Activated naive CD4-positive, alpha-beta T cell treated with anti-CD3 and anti-CD28 coated beads, Interleukin-2, amount 50 U/mL, for 24 hours (primary cell): ENCODE results near the gene TAF4.

ENCODE experiments used
- H3K27ac Mint-ChIP-seq: one replicate; pipeline ENCODE4 v1.8.0; 2021; ENCODE audit warnings: mild to moderate bottlenecking, mixed read lengths
- H3K27me3 Mint-ChIP-seq: one replicate; pipeline ENCODE4 v1.8.0; 2021; ENCODE audit warnings: mixed read lengths
- H3K36me3 Mint-ChIP-seq: one replicate; pipeline ENCODE4 v1.8.0; 2021; ENCODE audit warnings: mixed read lengths
- H3K4me1 Mint-ChIP-seq: one replicate; pipeline ENCODE4 v1.8.0; 2021; ENCODE audit warnings: mixed read lengths
- H3K4me3 Mint-ChIP-seq: one replicate; pipeline ENCODE4 v1.8.0; 2021; ENCODE audit warnings: mild to moderate bottlenecking, mixed read lengths
- H3K9me3 Mint-ChIP-seq: one replicate; pipeline ENCODE4 v1.8.0; 2021; ENCODE audit warnings: mixed read lengths

TAF4 gene

GRCh38 chr20:62053465-62054196 is 12.1 kb downstream of the TAF4 start:
- no peaks in the 10 kb centered on the region for H3K36me3 Mint-ChIP-seq
- no peaks in the 10 kb centered on the region for H3K9me3 Mint-ChIP-seq
- no peaks in the 10 kb centered on the region for H3K27me3 Mint-ChIP-seq
- H3K4me1 Mint-ChIP-seq, result peaks cover 59% of the 10 kb centered on the region
- no peak overlapping the region for H3K4me3 Mint-ChIP-seq
- no peak overlapping the region for H3K27ac Mint-ChIP-seq

DNA sequence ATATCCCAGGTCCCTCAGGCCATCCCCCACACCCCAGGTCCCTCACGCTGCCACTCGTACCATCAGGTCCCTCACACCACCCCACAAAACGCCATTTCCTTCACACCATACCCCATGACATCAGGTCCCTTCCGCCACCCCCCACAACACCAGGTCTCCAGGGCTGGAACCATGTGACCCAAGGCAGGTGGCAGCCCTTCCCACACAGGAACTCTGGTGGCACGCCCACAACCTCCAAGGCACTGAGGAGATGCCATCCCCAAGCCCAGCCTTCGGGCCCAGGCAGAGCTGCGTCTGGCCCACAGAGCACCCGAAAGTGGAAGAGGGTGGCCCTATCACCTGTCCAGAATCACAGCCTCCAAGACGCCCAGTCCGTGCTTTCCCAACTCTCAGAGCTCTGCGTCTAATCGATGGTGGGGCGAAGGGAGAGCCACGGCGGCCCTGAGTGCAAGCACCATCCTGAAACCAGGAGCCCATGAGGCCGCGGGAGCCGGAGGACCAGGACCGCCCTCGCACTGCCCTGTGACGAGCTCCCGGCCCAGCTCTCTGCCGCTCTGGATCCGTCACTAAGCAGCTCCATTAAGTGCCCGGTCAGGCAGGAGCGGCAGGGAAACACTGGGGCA is 12.7 kb downstream of the TAF4 start:
- peaks cover 59% of the 10 kb centered on the region for H3K4me1 Mint-ChIP-seq
- H3K27me3 Mint-ChIP-seq, result no peaks in the 10 kb centered on the region
- no peaks in the 10 kb centered on the region for H3K36me3 Mint-ChIP-seq
- H3K4me3 Mint-ChIP-seq, result no peak overlapping the region
- no peaks in the 10 kb centered on the region for H3K9me3 Mint-ChIP-seq
- H3K27ac Mint-ChIP-seq, result no peak overlapping the region

- H3K9me3 Mint-ChIP-seq, result no peaks in the 10 kb centered on the region
- H3K27me3 Mint-ChIP-seq, result no peaks in the 10 kb centered on the region
- H3K27ac Mint-ChIP-seq, result no peak overlapping the region
- H3K36me3 Mint-ChIP-seq, result no peaks in the 10 kb centered on the region
- H3K4me3 Mint-ChIP-seq, result no peak overlapping the region
- peaks cover 60% of the 10 kb centered on the region for H3K4me1 Mint-ChIP-seq
Measured at GRCh38 chr20:62052336-62052841, 13.3 kb downstream of the TAF4 start.

- Mint-ChIP-seq H3K4me3 (no peak overlapping the region), H3K27ac (no peak overlapping the region), H3K36me3 (no peaks in the 10 kb centered on the region), H3K9me3 (no peaks in the 10 kb centered on the region), H3K4me1 (peaks cover 60% of the 10 kb centered on the region), H3K27me3 (no peaks in the 10 kb centered on the region)
Measured at GRCh38 chr20:62051546-62052255, 14.0 kb downstream of the TAF4 start.

GRCh38 chr20:62051144-62051543 is 14.5 kb downstream of the TAF4 start:
- peaks cover 61% of the 10 kb centered on the region for H3K4me1 Mint-ChIP-seq

GRCh38 chr20:62050166-62051120 is 15.2 kb downstream of the TAF4 start:
- H3K27ac Mint-ChIP-seq, result peak overlapping the region; percentile 74
- H3K9me3 Mint-ChIP-seq, result no peaks in the 10 kb centered on the region
- H3K4me1 Mint-ChIP-seq, result peaks cover 61% of the 10 kb centered on the region
- H3K36me3 Mint-ChIP-seq, result no peaks in the 10 kb centered on the region
- H3K27me3 Mint-ChIP-seq, result no peaks in the 10 kb centered on the region
- H3K4me3 Mint-ChIP-seq, result no peak overlapping the region

More at GRCh38 chr20:62051144-62051543, 14.5 kb downstream of the TAF4 start:
- Mint-ChIP-seq H3K9me3 (no peaks in the 10 kb centered on the region), H3K36me3 (no peaks in the 10 kb centered on the region), H3K27ac (no peak overlapping the region), H3K4me3 (no peak overlapping the region), H3K27me3 (no peaks in the 10 kb centered on the region)

DNA sequence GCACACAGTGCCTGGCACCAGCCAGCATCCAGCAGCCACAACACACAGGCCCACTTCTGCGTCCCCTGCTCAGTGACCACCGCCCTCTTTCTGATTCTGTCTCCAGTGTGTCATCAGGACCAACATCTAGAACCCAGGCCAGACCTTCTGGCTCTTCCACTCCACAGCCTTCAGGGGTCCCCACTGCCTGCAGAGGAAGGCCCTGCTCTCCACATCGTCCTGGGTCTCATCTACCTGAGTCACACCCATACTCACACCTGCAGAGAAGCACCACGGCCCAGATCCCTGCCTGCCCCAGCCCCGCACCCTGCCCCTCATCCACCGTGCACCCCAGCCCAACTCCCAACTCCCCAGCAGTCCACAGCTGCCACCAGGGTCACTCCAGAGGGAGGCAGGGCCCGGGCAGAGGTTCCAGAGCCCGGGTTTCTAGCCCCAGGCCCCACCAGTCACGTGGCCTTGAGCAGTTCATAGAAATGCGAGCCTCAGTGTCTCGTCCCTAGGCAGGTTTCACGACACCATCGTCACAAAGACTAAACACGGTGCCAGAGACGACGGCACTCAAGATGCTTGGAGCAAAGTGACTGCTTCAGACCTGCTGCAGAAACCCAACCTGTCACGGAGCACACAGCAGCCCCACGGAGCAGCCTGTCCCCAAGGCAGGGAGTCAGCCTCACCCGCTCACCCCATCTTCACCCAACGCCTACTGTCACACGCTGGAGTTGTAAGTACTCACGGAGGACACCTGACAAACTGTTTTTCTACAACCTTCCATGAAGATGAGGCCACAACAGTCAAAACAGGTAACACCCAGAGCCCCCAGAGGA is 16.1 kb downstream of the TAF4 start:
- no peaks in the 10 kb centered on the region for H3K36me3 Mint-ChIP-seq
- H3K4me1 Mint-ChIP-seq, result peaks cover 56% of the 10 kb centered on the region
- H3K27ac Mint-ChIP-seq, result no peak overlapping the region

GRCh38 chr20:62048821-62049291 is 16.8 kb downstream of the TAF4 start:
- H3K4me3 Mint-ChIP-seq, result no peak overlapping the region
- H3K36me3 Mint-ChIP-seq, result no peaks in the 10 kb centered on the region

More for the DNA sequence above, 16.1 kb downstream of the TAF4 start:
- no peaks in the 10 kb centered on the region for H3K9me3 Mint-ChIP-seq
- H3K4me3 Mint-ChIP-seq, result no peak overlapping the region
- H3K27me3 Mint-ChIP-seq, result no peaks in the 10 kb centered on the region

GRCh38 chr20:62048346-62048761 is 17.3 kb downstream of the TAF4 start:
- Mint-ChIP-seq H3K36me3 (no peaks in the 10 kb centered on the region), H3K27me3 (no peaks in the 10 kb centered on the region), H3K27ac (no peak overlapping the region), H3K4me1 (peaks cover 62% of the 10 kb centered on the region), H3K4me3 (no peak overlapping the region), H3K9me3 (no peaks in the 10 kb centered on the region)

More at GRCh38 chr20:62048821-62049291, 16.8 kb downstream of the TAF4 start:
- Mint-ChIP-seq H3K4me1 (peaks cover 58% of the 10 kb centered on the region), H3K9me3 (no peaks in the 10 kb centered on the region), H3K27ac (no peak overlapping the region), H3K27me3 (no peaks in the 10 kb centered on the region)

DNA sequence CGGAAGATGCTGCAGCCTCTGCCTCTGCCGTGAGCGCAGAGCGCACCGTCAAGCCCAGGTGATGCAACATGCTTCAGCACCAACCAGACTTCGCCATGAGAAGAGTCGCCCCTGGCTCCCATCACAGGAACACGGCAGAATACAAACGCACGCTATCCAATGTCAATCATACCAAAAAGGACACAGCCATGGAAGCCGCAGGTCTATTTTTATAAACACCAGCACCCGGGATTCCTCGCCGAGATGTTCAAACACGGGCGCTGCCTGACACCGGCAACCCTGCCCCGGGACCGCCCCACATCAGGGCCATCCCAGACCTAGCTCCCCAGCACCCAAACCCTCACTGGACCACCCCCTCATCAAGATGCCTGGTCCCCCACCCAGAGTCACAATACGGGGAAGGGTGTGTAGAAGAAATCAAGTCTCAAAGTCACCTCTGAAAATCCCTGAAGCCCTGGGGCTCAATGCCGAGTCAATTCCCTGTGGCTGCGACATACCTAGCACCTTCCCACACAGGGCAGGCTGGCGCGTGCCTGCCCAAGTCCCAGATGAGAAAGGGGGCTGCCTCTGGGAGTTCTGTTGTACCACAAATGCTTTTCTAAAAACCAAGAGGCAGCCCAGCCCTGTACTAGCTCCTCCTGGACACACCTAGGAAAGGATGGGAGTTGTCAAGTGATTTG is 17.9 kb downstream of the TAF4 start:
- Mint-ChIP-seq H3K9me3 (no peaks in the 10 kb centered on the region), H3K27ac (no peak overlapping the region), H3K4me3 (no peak overlapping the region), H3K27me3 (no peaks in the 10 kb centered on the region), H3K4me1 (peaks cover 62% of the 10 kb centered on the region), H3K36me3 (no peaks in the 10 kb centered on the region)

GRCh38 chr20:62046431-62046830 is 19.2 kb downstream of the TAF4 start:
- H3K36me3 Mint-ChIP-seq, result peaks cover 2% of the 10 kb centered on the region
- H3K27me3 Mint-ChIP-seq, result no peaks in the 10 kb centered on the region
- no peak overlapping the region for H3K27ac Mint-ChIP-seq
- H3K9me3 Mint-ChIP-seq, result no peaks in the 10 kb centered on the region
- no peak overlapping the region for H3K4me3 Mint-ChIP-seq
- peaks cover 67% of the 10 kb centered on the region for H3K4me1 Mint-ChIP-seq

DNA sequence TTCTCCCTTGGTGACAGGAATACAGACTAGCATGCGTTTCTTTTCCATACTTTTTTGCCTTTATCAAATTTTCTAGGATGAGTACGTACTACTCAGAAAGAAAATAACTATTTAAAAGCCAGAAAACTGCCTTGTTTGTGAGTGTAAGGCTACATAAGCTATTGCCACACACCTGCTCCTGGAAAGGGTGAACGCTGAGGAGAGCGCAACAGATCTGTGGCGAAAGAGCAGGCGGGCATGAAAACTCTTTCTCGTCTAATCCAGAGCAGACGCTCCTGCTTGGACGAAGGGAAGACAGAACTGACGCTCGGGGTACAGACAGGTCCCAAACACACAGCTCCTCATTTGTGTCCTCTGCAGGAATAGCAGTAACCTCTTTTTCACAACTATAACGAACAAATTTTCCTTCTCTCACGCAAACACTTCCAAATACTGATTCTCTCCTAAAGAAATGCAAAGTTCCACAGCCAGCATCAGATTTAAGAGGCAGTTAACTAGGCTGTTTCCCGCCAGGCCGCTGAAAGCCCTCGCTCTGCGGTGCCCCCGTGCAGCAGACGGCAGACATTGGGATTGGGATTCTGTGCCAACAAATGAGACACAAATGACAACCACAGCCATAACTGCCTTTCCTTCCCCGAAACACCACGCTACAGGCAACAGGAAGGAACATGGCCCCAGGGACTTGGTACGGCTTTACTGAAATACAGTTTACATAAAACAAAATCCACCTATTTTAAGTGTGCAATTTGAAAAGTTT is 20.0 kb downstream of the TAF4 start:
- Mint-ChIP-seq H3K27ac (no peak overlapping the region), H3K4me3 (no peak overlapping the region), H3K27me3 (no peaks in the 10 kb centered on the region), H3K9me3 (no peaks in the 10 kb centered on the region), H3K36me3 (peaks cover 2% of the 10 kb centered on the region), H3K4me1 (peaks cover 66% of the 10 kb centered on the region)

- Mint-ChIP-seq H3K36me3 (peaks cover 2% of the 10 kb centered on the region), H3K27me3 (no peaks in the 10 kb centered on the region), H3K4me3 (no peak overlapping the region), H3K9me3 (no peaks in the 10 kb centered on the region), H3K4me1 (peaks cover 65% of the 10 kb centered on the region), H3K27ac (no peak overlapping the region)
Measured at GRCh38 chr20:62045118-62045517, 20.6 kb downstream of the TAF4 start.
